Mesenchymal stem cell (in vitro differentiated cells and primary cell): ENCODE measurements around the gene PAK2.
"Not testable (repeated sequence)": the region's sequence is repeated elsewhere in the genome, so short reads cannot be mapped to it uniquely, and the experiment has no call there.

Source experiments
- DNase-seq: peaks from one replicate; pipeline ENCODE4 v3.0.0-alpha.2; 2013
- H2AFZ ChIP-seq: one replicate; pipeline ENCODE4 v1.6.1; 2013; ENCODE audit warnings: low read depth, mild to moderate bottlenecking, control low read depth, inconsistent platforms, low read length, moderate library complexity
- H2AK5ac ChIP-seq: 2 replicates; pipeline ENCODE4 v1.6.1; 2013; ENCODE audit warnings: low read length, moderate library complexity, mild to moderate bottlenecking, inconsistent platforms; ENCODE audit not compliant: severe bottlenecking
- H2BK120ac ChIP-seq: one replicate; pipeline ENCODE4 v1.6.1; 2013; ENCODE audit warnings: low read depth, mild to moderate bottlenecking, inconsistent platforms, low read length, moderate library complexity
- H2BK12ac ChIP-seq, 2 experiments: one replicate each; pipeline ENCODE4 v1.6.1; 2013; ENCODE audit warnings: inconsistent platforms in 2 of 2, low read length in 2 of 2, mild to moderate bottlenecking in 2 of 2, moderate library complexity in 2 of 2, control low read depth in 1 of 2
- H2BK15ac ChIP-seq: one replicate; pipeline ENCODE4 v1.6.1; 2013; ENCODE audit warnings: mild to moderate bottlenecking, low read depth, inconsistent platforms; ENCODE audit not compliant: poor library complexity, severe bottlenecking
- H2BK5ac ChIP-seq: 2 replicates; pipeline ENCODE4 v1.6.1; 2013; ENCODE audit warnings: low read depth, mild to moderate bottlenecking, low read length, control low read depth, inconsistent platforms; ENCODE audit not compliant: poor library complexity, severe bottlenecking
- H3K14ac ChIP-seq, 2 experiments: one replicate each; pipeline ENCODE4 v1.6.1; 2013; ENCODE audit warnings: inconsistent platforms in 2 of 2, low read length in 2 of 2, control low read depth in 1 of 2, mild to moderate bottlenecking in 1 of 2, moderate library complexity in 1 of 2
- H3K18ac ChIP-seq, 2 experiments: one replicate each; pipeline ENCODE4 v1.6.1; 2013; ENCODE audit warnings: inconsistent platforms in 2 of 2, low read length in 2 of 2, control low read depth in 1 of 2, low read depth in 1 of 2, mild to moderate bottlenecking in 1 of 2
- H3K23ac ChIP-seq, 2 experiments: one replicate each; pipeline ENCODE4 v1.6.1; 2013; ENCODE audit warnings: inconsistent platforms in 2 of 2, low read length in 2 of 2, mild to moderate bottlenecking in 2 of 2, moderate library complexity in 2 of 2, control low read depth in 1 of 2
- H3K27ac ChIP-seq: 2 replicates; pipeline ENCODE4 v1.5.1; 2013; ENCODE audit warnings: mild to moderate bottlenecking, moderate library complexity, low read length, control low read depth, inconsistent platforms; ENCODE audit not compliant: poor library complexity, severe bottlenecking
- H3K27me3 ChIP-seq, 2 experiments: 2 replicates each; pipeline versions ENCODE4 v1.6.1 to v1.7.0; 2013; ENCODE audit warnings: low read length in 2 of 2, mild to moderate bottlenecking in 2 of 2, moderate library complexity in 2 of 2, control low read depth in 1 of 2, inconsistent platforms in 1 of 2; ENCODE audit not compliant: control insufficient read depth in 1 of 2, insufficient read depth in 1 of 2
- H3K36me3 ChIP-seq, 2 experiments: 2 replicates each; pipeline versions ENCODE4 v1.6.1 to v1.7.0; 2013; ENCODE audit warnings: low read length in 2 of 2, control low read depth in 1 of 2, inconsistent platforms in 1 of 2, low read depth in 1 of 2, mild to moderate bottlenecking in 1 of 2; ENCODE audit not compliant: insufficient read depth in 2 of 2, control insufficient read depth in 1 of 2
- H3K4ac ChIP-seq, 2 experiments: one replicate each; pipeline ENCODE4 v1.6.1; 2013; ENCODE audit warnings: inconsistent platforms in 2 of 2, low read length in 2 of 2, mild to moderate bottlenecking in 2 of 2, moderate library complexity in 2 of 2, control low read depth in 1 of 2, low read depth in 1 of 2
- H3K4me1 ChIP-seq: 2 replicates; pipeline ENCODE4 v1.6.1; 2013; ENCODE audit warnings: low read depth, low read length, control low read depth; ENCODE audit not compliant: control insufficient read depth, insufficient read depth
- H3K4me2 ChIP-seq: 2 replicates; pipeline ENCODE4 v1.6.1; 2013; ENCODE audit warnings: low read length, mild to moderate bottlenecking, inconsistent platforms; ENCODE audit not compliant: poor library complexity, severe bottlenecking
- H3K4me3 ChIP-seq, 2 experiments: 2 replicates each; pipeline versions ENCODE4 v1.5.1 to v1.7.0; 2013; ENCODE audit warnings: low read length in 2 of 2, mild to moderate bottlenecking in 2 of 2, control low read depth in 1 of 2, low read depth in 1 of 2; ENCODE audit not compliant: insufficient read depth in 1 of 2
- H3K79me1 ChIP-seq: replicated peaks from 2 replicates; pipeline ENCODE4 v1.6.1; 2013; ENCODE audit warnings: mild to moderate bottlenecking, control low read depth, low read length, inconsistent platforms; ENCODE audit not compliant: poor library complexity, severe bottlenecking
- H3K9ac ChIP-seq: 2 replicates; pipeline ENCODE4 v1.7.0; 2013; ENCODE audit warnings: mild to moderate bottlenecking, low read length, moderate library complexity
- H3K9me3 ChIP-seq: 2 replicates; pipeline ENCODE4 v1.7.0; 2013; ENCODE audit warnings: mild to moderate bottlenecking, low read length; ENCODE audit not compliant: control insufficient read depth
- H4K8ac ChIP-seq: one replicate; pipeline ENCODE4 v1.6.1; 2013; ENCODE audit warnings: inconsistent platforms, mild to moderate bottlenecking, low read length, moderate library complexity
- H4K91ac ChIP-seq: one replicate; pipeline ENCODE4 v1.6.1; 2013; ENCODE audit warnings: mild to moderate bottlenecking, low read length, inconsistent platforms
- WGBS: methylation state at CpG from one replicate; pipeline ENCODE4 v1.1.7; 2013; ENCODE audit warnings: mixed read lengths; 5-methylcytosine and 5-hydroxymethylcytosine counted together

The PAK2 gene

GRCh38 chr3:196863000-196863399 is 123.3 kb downstream of the PAK2 start:
- 96% methylated on average over 8 of the region's 8 CpGs for WGBS
- H2AK5ac ChIP-seq, result not testable (repeated sequence)

GRCh38 chr3:196867155-196867506 is 127.5 kb downstream of the PAK2 start:
- H2AK5ac ChIP-seq, result peak overlapping the region; percentile 65
- peak overlapping the region; percentile 81 to 93 for H3K18ac ChIP-seq
- peak overlapping the region; percentile 98 for H3K9ac ChIP-seq
- H3K79me1 ChIP-seq, result no peaks in the 10 kb centered on the region
- H3K4me1 ChIP-seq, result peaks cover 5% of the 10 kb centered on the region
- H3K36me3 ChIP-seq, result peaks cover 5% of the 10 kb centered on the region in 2 experiments
- peak overlapping the region in 1 of 2 experiments; percentile 57 for H3K14ac ChIP-seq
- peak overlapping the region; percentile 51 for H3K4me2 ChIP-seq
- peak overlapping the region; percentile 48 for H3K27ac ChIP-seq
- no peaks in the 10 kb centered on the region for H3K27me3 ChIP-seq
- H3K9me3 ChIP-seq, result peaks cover 4% of the 10 kb centered on the region
- H3K23ac ChIP-seq, result no peak overlapping the region
- peak overlapping the region; percentile 57 to 98 for H3K4me3 ChIP-seq
- H4K8ac ChIP-seq, result peak overlapping the region; percentile 83
- no peak for DNase-seq
- H2BK120ac ChIP-seq, result no peak overlapping the region
- no peak overlapping the region for H2BK12ac ChIP-seq
- H2BK5ac ChIP-seq, result no peak overlapping the region
- H2AFZ ChIP-seq, result peak overlapping the region; percentile 98
- peak overlapping the region; percentile 4 for H4K91ac ChIP-seq
- no peak overlapping the region for H2BK15ac ChIP-seq
- H3K4ac ChIP-seq, result peak overlapping the region; percentile 79 to 81
- 58% methylated on average over 6 of the region's 6 CpGs for WGBS

More at GRCh38 chr3:196863000-196863399, 123.3 kb downstream of the PAK2 start:
- not testable (repeated sequence) for H3K4ac ChIP-seq, H2BK12ac ChIP-seq, H3K23ac ChIP-seq, H2AFZ ChIP-seq, H4K8ac ChIP-seq, DNase-seq, H3K14ac ChIP-seq, H3K27ac ChIP-seq, H3K79me1 ChIP-seq, H3K36me3 ChIP-seq, H3K9ac ChIP-seq, H4K91ac ChIP-seq, H3K18ac ChIP-seq, H3K4me3 ChIP-seq, H2BK15ac ChIP-seq, H3K4me2 ChIP-seq, H2BK120ac ChIP-seq, H3K9me3 ChIP-seq, H3K4me1 ChIP-seq, H3K27me3 ChIP-seq, H2BK5ac ChIP-seq

- peak within 1 kb of the TSS in 1 of 2 experiments; percentile 99 for H3K14ac ChIP-seq
- H2AK5ac ChIP-seq, result peak within 1 kb of the TSS; percentile 65
- H2BK5ac ChIP-seq, result peak within 1 kb of the TSS; percentile 79
- H3K4me2 ChIP-seq, result peak within 1 kb of the TSS; percentile 62
- peak within 1 kb of the TSS in 1 of 2 experiments; percentile 87 for H3K23ac ChIP-seq
- peak within 1 kb of the TSS; percentile 79 to 81 for H3K4ac ChIP-seq
- H3K79me1 ChIP-seq, result no peaks in the 10 kb centered on the region
- peak within 1 kb of the TSS in 1 of 2 experiments; percentile 49 for H2BK12ac ChIP-seq
- H4K91ac ChIP-seq, result peak within 1 kb of the TSS; percentile 90
- peak within 1 kb of the TSS; percentile 98 for H2AFZ ChIP-seq
- peaks cover 5% of the 10 kb centered on the region for H3K4me1 ChIP-seq
- H2BK15ac ChIP-seq, result peak within 1 kb of the TSS; percentile 89
- H3K4me3 ChIP-seq, result peak within 1 kb of the TSS; percentile 98 to 100
- H3K9me3 ChIP-seq, result peaks cover 4% of the 10 kb centered on the region
- peak; percentile 91 for DNase-seq
- H2BK120ac ChIP-seq, result peak within 1 kb of the TSS; percentile 73
- peak within 1 kb of the TSS; percentile 98 for H3K9ac ChIP-seq
- H3K36me3 ChIP-seq, result peaks cover 5% of the 10 kb centered on the region in 2 experiments
- H4K8ac ChIP-seq, result peak within 1 kb of the TSS; percentile 97
- H3K18ac ChIP-seq, result peak within 1 kb of the TSS; percentile 93 to 99
- WGBS, result 3% methylated on average over 51 of the region's 93 CpGs
- H3K27ac ChIP-seq, result peak within 1 kb of the TSS; percentile 67
- H3K27me3 ChIP-seq, result no peaks in the 10 kb centered on the region
Measured at GRCh38 chr3:196867507-196868296, 128.0 kb downstream of the PAK2 start, which contains the start of gene SENP5. Gene SENP5 (plus strand): TSS chr3:196867920. CDS start chr3:196885182, 17,262 bp downstream.

DNA sequence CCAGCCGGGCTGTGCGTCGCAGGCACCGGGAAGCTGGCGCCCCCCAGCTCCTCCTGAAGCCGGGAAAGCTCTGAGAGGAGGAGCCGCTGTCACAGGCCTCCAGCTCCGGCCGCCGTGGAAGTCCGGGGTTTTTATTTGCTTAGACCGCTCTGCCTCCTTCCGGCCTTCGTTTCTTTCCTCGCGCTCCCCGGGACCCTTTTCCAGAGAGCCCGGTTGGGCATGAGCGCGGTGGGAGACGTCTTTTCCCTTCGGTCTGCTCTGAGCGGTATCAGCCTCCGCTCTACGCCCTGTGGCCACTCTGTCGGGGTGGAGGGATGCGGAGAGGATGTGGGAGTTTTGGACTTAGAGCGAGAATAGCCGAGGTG is 128.6 kb downstream of the PAK2 start:
- Histone ChIP-seq H3K36me3 (peaks cover 5% of the 10 kb centered on the region in 2 experiments), H3K27ac (peak overlapping the region; percentile 67), H2BK5ac (no peak overlapping the region), H3K4me1 (peaks cover 5% of the 10 kb centered on the region), H2BK15ac (peak overlapping the region; percentile 89), H3K18ac (peak overlapping the region; percentile 86 to 99), H3K4ac (peak overlapping the region; percentile 75 to 76), H3K9me3 (no peaks in the 10 kb centered on the region), H3K9ac (peak overlapping the region; percentile 98), H3K79me1 (no peaks in the 10 kb centered on the region), H3K14ac (peak overlapping the region in 1 of 2 experiments; percentile 99), H4K8ac (peak overlapping the region; percentile 97), H3K27me3 (no peaks in the 10 kb centered on the region), H4K91ac (peak overlapping the region; percentile 90), H2BK120ac (peak overlapping the region; percentile 73), H2AK5ac (no peak overlapping the region), H3K4me2 (peak overlapping the region; percentile 62), H3K23ac (peak overlapping the region in 1 of 2 experiments; percentile 87), H3K4me3 (peak overlapping the region; percentile 98 to 100), H2AFZ (peak overlapping the region; percentile 96), H2BK12ac (no peak overlapping the region)
- 0% methylated on average over 23 of the region's 29 CpGs for WGBS
- peak; percentile 61 for DNase-seq
